Neutrophil (primary cell): ENCODE measurements around the gene RAB11FIP5.

Experiments
- H3K27ac ChIP-seq: fragments of 200-600 bp; sonication (generic); 2 replicates; pipeline ENCODE4 v1.5.1; 2016; ENCODE audit warnings: mild to moderate bottlenecking, moderate library complexity
- H3K27me3 ChIP-seq: fragments of 200-600 bp; sonication (generic); 2 replicates; pipeline ENCODE4 v1.6.0; 2016; ENCODE audit warnings: mild to moderate bottlenecking
- H3K36me3 ChIP-seq: fragments of 200-600 bp; sonication (generic); 2 replicates; pipeline ENCODE4 v1.5.1; 2017
- H3K4me1 ChIP-seq, 2 experiments: fragments of 200-600 bp in 1 of 2; sonication (generic) in 1 of 2; 1 replicate in 1 of 2; 2 replicates in 1 of 2; pipeline versions ENCODE4 v1.5.1 to v1.6.1; 2013 to 2016; ENCODE audit warnings: low read depth in 1 of 2, low read length in 1 of 2, mild to moderate bottlenecking in 1 of 2, moderate library complexity in 1 of 2; ENCODE audit not compliant: control insufficient read depth in 1 of 2, insufficient read depth in 1 of 2
- H3K4me3 ChIP-seq, 2 experiments: fragments of 200-600 bp in 1 of 2; sonication (generic) in 1 of 2; 1 replicate in 1 of 2; 2 replicates in 1 of 2; pipeline ENCODE4 v1.5.1; 2013 to 2016; ENCODE audit warnings: low read depth in 1 of 2, low read length in 1 of 2, mild to moderate bottlenecking in 1 of 2, moderate library complexity in 1 of 2
- H3K9me3 ChIP-seq: fragments of 200-600 bp; sonication (generic); 2 replicates; pipeline ENCODE4 v1.5.1; 2016
- CTCF ChIP-seq: fragments of 200-600 bp; sonication (generic); IDR thresholded peaks from 2 replicates; pipeline ENCODE4 v1.5.1; 2016; ENCODE audit warnings: antibody characterized with exemption

RAB11FIP5 gene

GRCh38 chr2:73114273-73114867, 1.6 kb upstream of the RAB11FIP5 start:
- no peak for TF ChIP-seq CTCF
- Histone ChIP-seq H3K36me3 (no peaks in the 10 kb centered on the region), H3K4me1 (peaks cover 16 to 21% of the 10 kb centered on the region in 2 experiments), H3K27me3 (peaks cover 98% of the 10 kb centered on the region), H3K9me3 (no peaks in the 10 kb centered on the region), H3K4me3 (no peak overlapping the region), H3K27ac (no peak overlapping the region)

- Histone ChIP-seq H3K9me3 (no peaks in the 10 kb centered on the region), H3K4me1 (peaks cover 16 to 21% of the 10 kb centered on the region in 2 experiments), H3K27ac (no peak overlapping the region), H3K4me3 (peak overlapping the region; percentile 61 to 83), H3K27me3 (peaks cover 100% of the 10 kb centered on the region), H3K36me3 (no peaks in the 10 kb centered on the region)
- no peak for TF ChIP-seq CTCF
Observed at GRCh38 chr2:73112026-73112912, 479 bp downstream of the RAB11FIP5 start.

GRCh38 chr2:73111073-73112025, 1.4 kb downstream of the RAB11FIP5 start:
- Histone ChIP-seq H3K9me3 (no peaks in the 10 kb centered on the region), H3K4me1 (peaks cover 16 to 21% of the 10 kb centered on the region in 2 experiments), H3K27ac (no peak overlapping the region), H3K4me3 (peak overlapping the region; percentile 61 to 83), H3K27me3 (peaks cover 94% of the 10 kb centered on the region), H3K36me3 (no peaks in the 10 kb centered on the region)
- no peak for TF ChIP-seq CTCF

DNA sequence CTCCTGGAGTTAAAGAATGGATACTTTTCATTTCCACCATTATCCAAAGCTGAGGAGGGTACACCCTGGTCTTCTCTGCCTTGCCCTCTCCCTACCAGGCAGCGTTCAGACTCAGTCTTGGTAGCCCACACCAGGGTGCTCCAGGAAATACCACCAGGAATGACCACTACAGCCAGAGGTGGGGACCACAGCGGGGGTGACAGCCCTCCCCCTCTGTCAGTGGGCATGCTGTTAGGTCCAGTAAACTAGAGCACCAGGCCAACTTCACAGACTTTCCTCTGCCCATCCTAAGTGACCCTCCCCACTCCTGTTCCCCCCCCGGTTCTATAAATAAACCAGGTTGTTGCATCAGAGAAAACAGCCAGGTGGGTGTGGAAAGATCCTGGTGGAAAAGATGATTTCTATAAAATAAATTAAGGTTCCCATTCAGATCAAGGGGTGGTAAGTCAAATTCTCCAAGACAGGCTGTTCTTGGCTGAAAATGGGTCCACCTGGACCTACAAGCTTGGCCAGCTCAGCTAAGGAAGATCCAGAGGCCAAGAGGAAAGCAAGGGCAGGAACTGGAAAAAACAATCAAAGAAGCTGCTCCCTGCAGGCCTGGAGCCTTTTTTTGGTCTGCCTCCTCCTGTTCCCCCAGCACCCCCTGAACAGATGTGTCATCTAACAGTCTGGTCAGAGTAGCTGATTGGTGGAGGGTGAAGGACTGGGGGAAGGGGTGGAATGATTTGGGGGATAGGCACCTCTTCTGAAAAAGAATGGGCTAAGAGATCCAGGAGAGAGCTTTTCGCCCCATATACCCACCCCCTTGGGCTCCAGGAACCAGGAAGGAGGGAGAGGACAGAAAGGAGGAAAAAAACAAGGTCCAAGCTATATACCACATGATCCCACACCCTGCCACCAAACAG, 2.3 kb downstream of the RAB11FIP5 start:
- Histone ChIP-seq H3K27ac (no peak overlapping the region), H3K4me3 (no peak overlapping the region), H3K4me1 (peaks cover 16 to 21% of the 10 kb centered on the region in 2 experiments)

More for the DNA sequence above, 2.3 kb downstream of the RAB11FIP5 start:
- TF ChIP-seq CTCF: no peak
- H3K36me3 ChIP-seq: no peaks in the 10 kb centered on the region
- no peaks in the 10 kb centered on the region for H3K9me3 ChIP-seq
- H3K27me3 ChIP-seq: peaks cover 85% of the 10 kb centered on the region
